NCI-H510A (cell line): ENCODE results near the gene MPZL3.
"Not testable (repeated sequence)": the region's sequence is repeated elsewhere in the genome, so short reads cannot be mapped to it uniquely, and the experiment has no call there.

Experiments used
- DNase-seq: peaks from one replicate; lab custom pipeline; 2025; lab: John Stamatoyannopoulos, UW

MPZL3 gene

DNA sequence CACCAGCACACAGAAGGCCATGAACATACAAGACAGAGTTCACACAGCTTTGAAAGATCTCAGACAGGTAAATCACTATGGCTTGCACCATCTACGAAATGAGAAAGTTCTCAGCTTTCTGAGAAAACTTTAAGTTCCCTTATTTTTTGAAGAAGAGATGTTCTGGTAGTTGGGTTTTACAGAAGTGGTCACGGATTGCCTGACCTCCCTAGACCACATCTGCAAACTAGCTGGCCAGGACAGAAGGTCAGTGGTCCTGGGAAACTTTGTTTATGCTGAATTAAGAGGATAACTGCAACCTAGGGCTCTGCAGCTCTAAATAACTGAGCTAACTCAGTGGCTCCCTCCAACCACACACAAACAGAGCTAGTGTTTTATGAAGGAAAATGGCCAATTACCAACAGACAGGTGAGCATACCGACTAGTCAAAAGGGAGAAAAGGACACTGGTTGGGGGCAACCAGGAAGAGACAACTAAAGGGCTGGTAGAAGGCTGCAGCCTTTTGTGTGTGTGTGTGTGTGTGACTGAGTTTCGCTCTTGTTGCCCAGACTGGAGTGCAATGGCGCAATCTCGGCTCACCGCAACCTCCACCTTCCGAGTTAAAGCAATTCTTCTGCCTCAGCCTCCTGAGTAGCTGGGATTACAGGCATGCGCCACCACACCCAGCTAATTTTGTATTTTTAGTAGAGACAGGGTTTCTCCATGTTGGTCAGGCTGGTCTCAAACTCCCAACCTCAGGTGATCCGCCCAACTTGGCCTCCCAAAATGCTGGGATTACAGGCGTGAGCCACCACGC lies 67.2 kb downstream of the MPZL3 start:
- DNase-seq, result no peak

DNA sequence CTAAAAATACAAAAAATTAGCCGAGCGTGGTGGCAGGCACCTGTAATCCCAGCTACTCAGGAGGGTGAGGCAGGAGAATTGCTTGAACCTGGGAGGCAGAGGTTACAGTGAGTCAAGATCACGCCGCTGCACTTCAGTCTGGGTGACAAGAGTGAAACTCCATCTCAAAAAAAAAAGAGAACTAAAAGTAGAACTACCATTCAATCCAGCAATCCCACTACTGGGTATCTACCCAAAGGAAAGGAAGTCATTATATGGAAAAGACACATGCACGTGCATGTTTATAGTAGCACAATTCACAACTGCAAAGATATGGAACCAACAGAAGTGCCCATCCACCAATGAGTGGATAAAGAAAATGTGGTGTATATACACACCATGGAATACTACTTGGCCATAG lies 68.5 kb downstream of the MPZL3 start:
- not testable (repeated sequence) for DNase-seq

DNA sequence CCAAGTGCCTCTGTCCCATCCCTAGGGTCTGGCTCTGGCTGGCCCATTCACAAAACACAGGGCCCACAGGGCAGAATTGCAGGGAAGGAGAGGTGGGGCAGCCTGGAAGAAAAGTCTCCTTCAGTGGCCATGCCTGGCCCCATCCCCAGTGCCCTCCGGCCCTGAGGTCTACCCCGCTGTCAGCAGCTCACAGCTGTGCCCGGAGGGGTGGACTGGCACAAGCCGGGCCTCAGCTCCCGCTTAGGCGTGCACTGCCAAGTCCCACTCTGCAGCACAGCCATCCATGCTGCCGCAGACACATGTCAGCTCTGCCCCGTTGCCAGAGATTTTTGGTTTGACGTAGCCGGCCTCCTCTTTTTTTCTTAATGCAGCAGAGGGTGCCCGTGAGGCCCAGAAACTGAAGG lies 71.9 kb downstream of the MPZL3 start:
- no peak for DNase-seq

DNA sequence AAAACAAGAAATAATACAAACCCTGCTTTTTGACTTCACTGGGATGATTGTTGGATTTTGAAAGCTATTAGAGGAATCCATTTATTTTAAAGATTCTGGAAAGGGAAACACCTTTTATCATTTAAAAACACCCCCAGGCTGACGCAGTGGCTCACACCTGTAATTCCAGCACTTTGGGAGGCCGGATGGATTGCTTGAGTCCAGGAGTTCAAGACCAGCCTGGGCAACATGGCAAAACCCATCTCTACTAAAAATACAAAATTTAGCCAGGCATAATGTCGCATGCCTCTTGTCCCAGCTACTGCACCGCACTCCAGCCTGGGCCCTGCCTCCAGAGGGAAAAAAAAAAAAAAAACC lies 75.4 kb downstream of the MPZL3 start:
- no peak for DNase-seq
